Stimulated activated naive B cell treated with anti-CD40 and anti-IgM and Interleukin-4, amounts not matched to agents 10 μg/mL and 1 μg/mL and 100 μg/mL, for 72 hours (primary cell): ENCODE measurements around the gene FAM13B.
A peak's percentile ranks its signal among the peaks of the same experiment; 100 is the strongest.
"Not testable (repeated sequence)": the region's sequence is repeated elsewhere in the genome, so short reads cannot be mapped to it uniquely, and the experiment has no call there.

Experiments used
- ATAC-seq, 2 donors: fragments of 150-1000 bp; cut with Tn5 transposase; replicated peaks; 2 replicates each; pipeline ENCODE4 v1.10.0; 2021; ENCODE audit warnings: moderate library complexity in 1 of 2
- DNase-seq: peaks from one replicate; pipeline ENCODE4 v3.0.0; 2021
- H3K27ac Mint-ChIP-seq: one replicate; pipeline ENCODE4 v1.8.0; 2022; ENCODE audit warnings: mild to moderate bottlenecking, mixed read lengths
- H3K27me3 Mint-ChIP-seq, 2 donors: one replicate each; pipeline ENCODE4 v1.8.0; 2022; ENCODE audit warnings: mixed read lengths in 2 of 2
- H3K36me3 Mint-ChIP-seq, 2 donors: one replicate each; pipeline ENCODE4 v1.8.0; 2022; ENCODE audit warnings: mixed read lengths in 2 of 2, mild to moderate bottlenecking in 1 of 2
- H3K4me1 Mint-ChIP-seq, 2 donors: one replicate each; pipeline ENCODE4 v1.8.0; 2022; ENCODE audit warnings: mixed read lengths in 2 of 2, mild to moderate bottlenecking in 1 of 2
- H3K4me3 Mint-ChIP-seq, 2 donors: one replicate each; pipeline ENCODE4 v1.8.0; 2022; ENCODE audit warnings: mild to moderate bottlenecking in 2 of 2, mixed read lengths in 2 of 2, moderate library complexity in 1 of 2
- H3K9me3 Mint-ChIP-seq, 2 donors: one replicate each; pipeline ENCODE4 v1.8.0; 2022; ENCODE audit warnings: mixed read lengths in 2 of 2, mild to moderate bottlenecking in 1 of 2

Gene FAM13B

DNA sequence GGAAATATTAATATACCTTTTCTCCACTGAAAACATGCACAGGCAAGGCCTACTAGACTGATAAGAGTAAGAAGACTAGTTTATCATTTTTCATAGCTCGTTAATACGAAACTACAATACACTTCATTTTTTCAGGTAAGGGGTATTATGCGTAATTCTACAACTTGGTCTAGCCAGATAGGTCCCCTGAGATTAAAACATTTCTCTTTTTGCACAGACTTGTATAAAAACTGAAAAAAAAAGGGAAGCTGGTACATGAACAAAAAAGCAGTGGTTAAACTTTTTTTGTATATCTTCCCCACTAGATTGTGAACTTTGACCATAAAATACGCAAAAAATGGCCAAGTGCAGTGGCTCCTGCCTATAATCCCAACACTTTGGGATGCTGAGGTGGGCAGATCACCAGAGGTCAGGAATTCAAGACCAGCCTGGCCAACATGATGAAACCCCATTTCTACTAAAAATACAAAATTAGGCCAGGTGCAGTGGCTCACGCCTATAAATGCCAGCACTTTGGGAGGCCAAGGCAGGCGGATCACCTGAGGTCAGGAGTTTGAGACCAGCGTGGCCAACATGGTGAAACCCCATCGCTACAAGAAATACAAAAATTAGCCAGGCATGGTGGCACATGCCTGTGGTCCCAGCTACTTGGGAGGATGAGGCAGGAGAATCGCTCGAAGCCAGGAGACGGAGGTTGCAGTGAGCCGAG is 4.5 kb downstream of the FAM13B start:
- Mint-ChIP-seq H3K4me3 (peak overlapping the region; percentile 48 to 76), H3K36me3 (peaks cover 31 to 53% of the 10 kb centered on the region in 2 donors), H3K4me1 (peaks cover 26 to 92% of the 10 kb centered on the region in 2 donors), H3K27ac (peak overlapping the region; percentile 89)
- not testable (repeated sequence) for H3K9me3 Mint-ChIP-seq, H3K27me3 Mint-ChIP-seq
- DNase-seq (peak; percentile 12), ATAC-seq (peak; percentile 45 to 49)

DNA sequence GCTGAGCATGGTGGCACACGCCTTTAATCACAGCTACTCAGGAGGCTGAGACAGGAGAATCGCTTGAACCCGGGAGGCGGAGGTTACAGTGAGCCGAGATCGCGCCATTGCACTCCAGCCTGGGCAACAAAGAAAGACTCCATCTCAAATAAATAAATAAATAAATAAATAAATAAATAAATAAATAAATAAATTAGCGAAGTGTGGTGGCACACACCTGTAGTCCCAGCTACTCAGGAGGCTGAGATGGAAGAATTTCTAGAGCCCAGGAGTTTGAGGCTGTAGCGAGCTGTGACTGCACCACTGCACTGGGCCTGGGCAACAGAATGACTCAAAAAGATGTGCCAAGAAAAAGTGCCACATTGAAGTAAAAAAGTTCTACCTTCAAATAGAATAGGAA is 6.1 kb downstream of the FAM13B start:
- Mint-ChIP-seq H3K36me3 (peaks cover 24 to 45% of the 10 kb centered on the region in 2 donors), H3K4me1 (peaks cover 33 to 92% of the 10 kb centered on the region in 2 donors)
- not testable (repeated sequence) for H3K9me3 Mint-ChIP-seq, H3K27me3 Mint-ChIP-seq, DNase-seq, H3K4me3 Mint-ChIP-seq, ATAC-seq, H3K27ac Mint-ChIP-seq

DNA sequence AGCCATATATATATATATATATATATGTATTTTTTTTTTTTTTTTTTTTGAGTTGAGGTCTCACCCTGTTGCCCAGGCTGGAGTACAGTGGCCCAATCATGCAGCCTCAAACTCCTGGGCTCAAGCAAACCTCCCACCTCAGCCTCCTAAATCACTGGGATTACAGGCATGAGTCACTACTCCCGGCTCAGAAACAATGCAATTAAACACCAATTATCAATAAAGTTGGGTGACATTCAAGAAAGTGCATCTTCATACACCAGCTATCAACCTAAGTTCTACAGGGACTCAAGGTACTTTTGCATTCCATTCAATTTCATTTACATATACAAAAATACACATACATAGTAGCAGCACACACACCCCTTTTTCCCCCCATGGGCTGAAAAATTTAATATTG is 7.6 kb downstream of the FAM13B start:
- Mint-ChIP-seq H3K27ac (no peak overlapping the region), H3K4me1 (peaks cover 32 to 77% of the 10 kb centered on the region in 2 donors), H3K4me3 (no peak overlapping the region), H3K9me3 (peaks cover 0 to 4% of the 10 kb centered on the region in 2 donors), H3K27me3 (no peaks in the 10 kb centered on the region), H3K36me3 (peaks cover 16 to 33% of the 10 kb centered on the region in 2 donors)
- ATAC-seq: no peak
- no peak for DNase-seq

- DNase-seq (no peak), ATAC-seq (no peak)
- peak overlapping the region; percentile 48 for H3K27ac Mint-ChIP-seq
- no peaks in the 10 kb centered on the region for H3K27me3 Mint-ChIP-seq
- peaks cover 0 to 3% of the 10 kb centered on the region in 2 donors for H3K9me3 Mint-ChIP-seq
- peaks cover 26 to 65% of the 10 kb centered on the region in 2 donors for H3K4me1 Mint-ChIP-seq
- peaks cover 16 to 27% of the 10 kb centered on the region in 2 donors for H3K36me3 Mint-ChIP-seq
- no peak overlapping the region for H3K4me3 Mint-ChIP-seq
Observed at GRCh38 chr5:138024117-138024516, 8.8 kb downstream of the FAM13B start.

GRCh38 chr5:138022912-138023311 is 10.0 kb downstream of the FAM13B start:
- peaks cover 29 to 60% of the 10 kb centered on the region in 2 donors for H3K4me1 Mint-ChIP-seq
- H3K27me3 Mint-ChIP-seq: no peaks in the 10 kb centered on the region
- peaks cover 18 to 31% of the 10 kb centered on the region in 2 donors for H3K36me3 Mint-ChIP-seq
- no peak overlapping the region for H3K27ac Mint-ChIP-seq
- peaks cover 0 to 3% of the 10 kb centered on the region in 2 donors for H3K9me3 Mint-ChIP-seq
- DNase-seq (no peak), ATAC-seq (no peak)
- H3K4me3 Mint-ChIP-seq: no peak overlapping the region

GRCh38 chr5:138021771-138022170 is 11.1 kb downstream of the FAM13B start:
- Mint-ChIP-seq H3K27ac (no peak overlapping the region), H3K9me3 (no peaks in the 10 kb centered on the region), H3K36me3 (peaks cover 16 to 27% of the 10 kb centered on the region in 2 donors), H3K27me3 (no peaks in the 10 kb centered on the region), H3K4me3 (no peak overlapping the region), H3K4me1 (peaks cover 23 to 58% of the 10 kb centered on the region in 2 donors)
- DNase-seq (no peak), ATAC-seq (no peak)

GRCh38 chr5:138018849-138019248 is 14.0 kb downstream of the FAM13B start:
- Mint-ChIP-seq H3K4me3 (no peak overlapping the region), H3K4me1 (peaks cover 12 to 34% of the 10 kb centered on the region in 2 donors), H3K27me3 (no peaks in the 10 kb centered on the region), H3K9me3 (no peaks in the 10 kb centered on the region), H3K27ac (no peak overlapping the region), H3K36me3 (peaks cover 18 to 29% of the 10 kb centered on the region in 2 donors)
- no peak for ATAC-seq
- DNase-seq: no peak

DNA sequence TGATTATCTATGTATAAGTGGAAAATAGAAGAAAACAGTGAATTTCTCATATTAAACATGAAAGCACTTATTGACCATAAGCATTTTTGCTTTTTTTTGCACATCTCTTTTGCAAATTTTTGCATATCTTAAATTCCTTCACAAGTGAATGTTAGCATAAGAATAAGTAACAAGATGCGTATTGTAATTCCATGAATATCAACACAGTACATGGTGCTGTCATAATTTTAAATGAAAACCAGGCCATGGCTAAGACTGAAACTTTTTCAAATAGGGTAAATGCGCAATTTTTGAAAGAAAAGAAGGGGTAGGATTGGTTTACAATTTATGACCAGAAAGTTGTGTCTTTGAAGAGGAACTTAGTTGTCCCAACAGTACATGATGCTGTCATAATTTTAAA is 17.0 kb downstream of the FAM13B start:
- Mint-ChIP-seq H3K36me3 (peaks cover 20 to 39% of the 10 kb centered on the region in 2 donors), H3K27me3 (no peaks in the 10 kb centered on the region)
- no peak for ATAC-seq

DNA sequence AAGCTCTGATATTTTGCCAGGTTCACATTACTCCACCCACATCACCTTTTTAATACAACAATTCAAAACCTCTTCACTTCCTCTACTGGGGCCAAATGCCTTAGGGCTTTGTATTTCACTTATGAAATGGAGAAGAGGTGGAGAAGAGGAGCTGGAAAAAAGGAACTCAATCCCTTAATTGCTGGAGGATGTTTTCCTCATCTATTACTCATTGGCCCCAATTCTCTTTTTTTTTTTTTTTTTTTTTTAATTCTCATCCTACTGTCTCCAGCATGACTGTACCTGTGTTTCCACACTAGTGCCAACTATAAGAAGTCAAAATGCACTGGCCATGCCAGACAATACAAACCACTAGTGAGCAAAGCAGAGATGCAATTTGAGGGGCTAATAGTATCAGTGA is 20.9 kb downstream of the FAM13B start:
- peak overlapping the region; percentile 47 for H3K27ac Mint-ChIP-seq
- DNase-seq (no peak), ATAC-seq (no peak)
- H3K36me3 Mint-ChIP-seq: peaks cover 21 to 42% of the 10 kb centered on the region in 2 donors
- H3K9me3 Mint-ChIP-seq: no peaks in the 10 kb centered on the region
- H3K4me1 Mint-ChIP-seq: peaks cover 2 to 10% of the 10 kb centered on the region in 2 donors
- H3K4me3 Mint-ChIP-seq: no peak overlapping the region
- H3K27me3 Mint-ChIP-seq: no peaks in the 10 kb centered on the region

More for the DNA sequence above, 17.0 kb downstream of the FAM13B start:
- no peaks in the 10 kb centered on the region for H3K9me3 Mint-ChIP-seq
- no peak overlapping the region for H3K27ac Mint-ChIP-seq
- no peak overlapping the region for H3K4me3 Mint-ChIP-seq
- peaks cover 5 to 24% of the 10 kb centered on the region in 2 donors for H3K4me1 Mint-ChIP-seq
- DNase-seq: no peak

GRCh38 chr5:138000102-138000723 is 32.7 kb downstream of the FAM13B start:
- H3K27me3 Mint-ChIP-seq: no peaks in the 10 kb centered on the region
- DNase-seq: no peak
- H3K4me1 Mint-ChIP-seq: peaks cover 25 to 44% of the 10 kb centered on the region in 2 donors
- ATAC-seq: peak; percentile 38 to 52
- peak overlapping the region; percentile 81 for H3K27ac Mint-ChIP-seq
- H3K4me3 Mint-ChIP-seq: no peak overlapping the region
- peaks cover 9 to 15% of the 10 kb centered on the region in 2 donors for H3K9me3 Mint-ChIP-seq
- peaks cover 48 to 62% of the 10 kb centered on the region in 2 donors for H3K36me3 Mint-ChIP-seq

GRCh38 chr5:137997726-137998213 is 35.1 kb downstream of the FAM13B start:
- ATAC-seq (peak; percentile 93 to 95), DNase-seq (peak; percentile 31)
- Mint-ChIP-seq H3K36me3 (peaks cover 40 to 56% of the 10 kb centered on the region in 2 donors), H3K27ac (peak overlapping the region; percentile 95), H3K4me1 (peaks cover 24 to 53% of the 10 kb centered on the region in 2 donors), H3K27me3 (no peaks in the 10 kb centered on the region), H3K4me3 (peak overlapping the region; percentile 50 to 71), H3K9me3 (peaks cover 9 to 15% of the 10 kb centered on the region in 2 donors)

- Mint-ChIP-seq H3K27ac (no peak overlapping the region), H3K4me1 (peaks cover 19 to 47% of the 10 kb centered on the region in 2 donors), H3K36me3 (peaks cover 36 to 50% of the 10 kb centered on the region in 2 donors), H3K9me3 (peaks cover 9 to 15% of the 10 kb centered on the region in 2 donors), H3K4me3 (no peak overlapping the region), H3K27me3 (no peaks in the 10 kb centered on the region)
- ATAC-seq (no peak), DNase-seq (no peak)
Observed at GRCh38 chr5:137995749-137996128, 37.1 kb downstream of the FAM13B start.

DNA sequence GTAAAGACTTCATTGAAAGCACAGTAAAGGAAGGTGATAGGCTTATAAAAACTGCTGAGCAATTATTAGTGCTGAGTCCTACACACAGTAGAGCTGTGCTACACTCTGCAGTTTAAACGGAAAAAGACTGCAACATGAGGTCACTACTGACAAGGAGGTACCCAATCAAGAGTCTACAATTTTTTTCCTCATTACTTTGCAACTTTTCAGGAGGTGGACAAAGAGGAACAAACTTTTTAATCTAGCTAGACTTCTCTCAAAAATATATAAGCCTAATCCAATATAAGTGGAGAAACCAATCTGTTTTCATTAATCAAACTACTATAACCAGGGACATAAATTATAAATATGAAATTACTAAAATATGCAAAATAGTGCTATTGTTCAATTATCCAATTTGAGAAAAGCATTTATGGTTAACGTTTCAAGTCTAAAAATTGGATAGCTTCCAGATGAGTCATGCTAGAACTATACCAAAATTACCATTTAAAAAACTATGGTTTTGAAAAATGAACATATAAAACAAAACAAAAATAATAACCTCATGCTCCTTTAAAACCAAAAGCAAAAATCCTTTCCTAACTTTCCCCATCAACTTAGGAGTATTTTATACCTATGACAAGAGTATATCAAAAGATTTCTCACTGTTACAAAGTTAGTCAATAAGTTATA is 37.7 kb downstream of the FAM13B start:
- Mint-ChIP-seq H3K4me1 (peaks cover 19 to 47% of the 10 kb centered on the region in 2 donors), H3K4me3 (no peak overlapping the region), H3K9me3 (peaks cover 9 to 15% of the 10 kb centered on the region in 2 donors), H3K27me3 (no peaks in the 10 kb centered on the region), H3K27ac (no peak overlapping the region), H3K36me3 (peaks cover 36 to 50% of the 10 kb centered on the region in 2 donors)
- DNase-seq (no peak), ATAC-seq (peak in 1 of 2 donors; percentile 35)

GRCh38 chr5:137994556-137994955 is 38.3 kb downstream of the FAM13B start:
- Mint-ChIP-seq H3K27me3 (no peaks in the 10 kb centered on the region), H3K4me1 (peaks cover 19 to 47% of the 10 kb centered on the region in 2 donors), H3K4me3 (no peak overlapping the region), H3K36me3 (peaks cover 33 to 46% of the 10 kb centered on the region in 2 donors), H3K27ac (no peak overlapping the region), H3K9me3 (peaks cover 7 to 13% of the 10 kb centered on the region in 2 donors)
- no peak for ATAC-seq
- no peak for DNase-seq
